MM.1S (cell line): ENCODE results near the gene GRIK3.
"Not testable (repeated sequence)": the region's sequence is repeated elsewhere in the genome, so short reads cannot be mapped to it uniquely, and the experiment has no call there.

Experiments
- DNase-seq: peaks from one replicate; pipeline ENCODE4 v3.0.0-alpha.2; 2015
- H2AFZ ChIP-seq: fragments of 300-600 bp; sonication (generic); 2 replicates; pipeline ENCODE4 v1.6.0; 2016; ENCODE audit warnings: antibody characterized with exemption, low read length
- H3F3A ChIP-seq: fragments of 300-600 bp; sonication (generic); 2 replicates; pipeline ENCODE4 v1.6.1; 2016; ENCODE audit warnings: mild to moderate bottlenecking, antibody characterized with exemption, low read length, moderate library complexity, mixed read lengths; ENCODE audit not compliant: insufficient read depth
- H3K27ac ChIP-seq: fragments of 300-600 bp; sonication (generic); 2 replicates; pipeline ENCODE4 v1.5.1; 2016; ENCODE audit warnings: mild to moderate bottlenecking, low read length
- H3K27me3 ChIP-seq: fragments of 300-600 bp; sonication (generic); replicated peaks from 2 replicates; pipeline ENCODE4 v1.6.0; 2016; ENCODE audit warnings: low read length; ENCODE audit not compliant: insufficient read depth
- H3K36me3 ChIP-seq: fragments of 300-600 bp; sonication (generic); replicated peaks from 2 replicates; pipeline ENCODE4 v1.6.1; 2016; ENCODE audit warnings: mild to moderate bottlenecking, low read length, mixed read lengths; ENCODE audit not compliant: insufficient read depth
- H3K4me1 ChIP-seq: fragments of 300-600 bp; sonication (generic); 2 replicates; pipeline ENCODE4 v1.6.1; 2016; ENCODE audit warnings: low read length, mixed read lengths
- H3K4me2 ChIP-seq: fragments of 300-600 bp; sonication (generic); 2 replicates; pipeline ENCODE4 v1.6.0; 2016; ENCODE audit warnings: low read depth, low read length
- H3K4me3 ChIP-seq: fragments of 300-600 bp; sonication (generic); 2 replicates; pipeline ENCODE4 v1.5.1; 2016; ENCODE audit warnings: low read length, mixed read lengths
- H3K79me2 ChIP-seq: fragments of 300-600 bp; sonication (generic); 2 replicates; pipeline ENCODE4 v1.6.1; 2016; ENCODE audit warnings: mixed run types, low read length, mixed read lengths
- H3K9ac ChIP-seq: fragments of 300-600 bp; sonication (generic); 2 replicates; pipeline ENCODE4 v1.6.1; 2016; ENCODE audit warnings: low read length, mixed read lengths
- H3K9me2 ChIP-seq: fragments of 300-600 bp; sonication (generic); replicated peaks from 2 replicates; pipeline ENCODE4 v1.6.1; 2016; ENCODE audit warnings: mild to moderate bottlenecking, low read length, mixed read lengths; ENCODE audit not compliant: insufficient read depth
- H3K9me3 ChIP-seq: fragments of 300-600 bp; sonication (generic); replicated peaks from 2 replicates; pipeline ENCODE4 v1.6.1; 2016; ENCODE audit warnings: mild to moderate bottlenecking, low read length, mixed read lengths; ENCODE audit not compliant: insufficient read depth
- H4K20me1 ChIP-seq: fragments of 300-600 bp; sonication (generic); 2 replicates; pipeline ENCODE4 v1.6.1; 2016; ENCODE audit warnings: mild to moderate bottlenecking, low read length, moderate library complexity, mixed read lengths; ENCODE audit not compliant: insufficient read depth
- CTCF ChIP-seq: fragments of 300-600 bp; sonication (generic); IDR thresholded peaks from 2 replicates; pipeline ENCODE4 v1.5.1; 2016; ENCODE audit warnings: antibody characterized with exemption, low read length, mixed read lengths
- EZH2 ChIP-seq: fragments of 300-600 bp; sonication (generic); optimal IDR thresholded peaks from 2 replicates; pipeline ENCODE3; 2017; ENCODE audit warnings: low read depth, mild to moderate bottlenecking, antibody characterized with exemption, low read length, mixed read lengths
- EZH2phosphoT487 ChIP-seq: fragments of 300-600 bp; sonication (generic); IDR thresholded peaks from 2 replicates; pipeline ENCODE4 v1.6.1; 2018; ENCODE audit warnings: antibody characterized with exemption, low read length

Gene GRIK3

GRCh38 chr1:36906555-36906954, 127.8 kb downstream of the GRIK3 start:
- Histone ChIP-seq H2AFZ (no peak overlapping the region), H3K4me1 (no peaks in the 10 kb centered on the region), H3K4me2 (no peak overlapping the region), H4K20me1 (no peaks in the 10 kb centered on the region), H3K9ac (no peak overlapping the region), H3F3A (no peaks in the 10 kb centered on the region), H3K36me3 (no peaks in the 10 kb centered on the region), H3K27me3 (peaks cover 89% of the 10 kb centered on the region), H3K79me2 (no peaks in the 10 kb centered on the region), H3K4me3 (no peak overlapping the region), H3K9me3 (no peaks in the 10 kb centered on the region), H3K9me2 (no peaks in the 10 kb centered on the region), H3K27ac (no peak overlapping the region)
- DNase-seq, result no peak
- TF ChIP-seq EZH2phosphoT487 (no peak), EZH2 (no peak), CTCF (no peak)

- no peak overlapping the region for H3K4me3 ChIP-seq
- TF ChIP-seq CTCF (no peak), EZH2phosphoT487 (no peak)
- no peaks in the 10 kb centered on the region for H3K4me1 ChIP-seq
- no peaks in the 10 kb centered on the region for H3K79me2 ChIP-seq
- no peaks in the 10 kb centered on the region for H3K9me3 ChIP-seq
- H3K27me3 ChIP-seq, result peaks cover 89% of the 10 kb centered on the region
- H3K9ac ChIP-seq, result no peak overlapping the region
- H3K27ac ChIP-seq, result no peak overlapping the region
- H3F3A ChIP-seq, result no peaks in the 10 kb centered on the region
- no peaks in the 10 kb centered on the region for H4K20me1 ChIP-seq
- H3K4me2 ChIP-seq, result no peak overlapping the region
- H3K36me3 ChIP-seq, result no peaks in the 10 kb centered on the region
- H2AFZ ChIP-seq, result no peak overlapping the region
- no peaks in the 10 kb centered on the region for H3K9me2 ChIP-seq
- no peak for DNase-seq
These were observed 128.4 kb downstream of the GRIK3 start for GRCh38 chr1:36905941-36906340.

- no peak for DNase-seq
- H2AFZ ChIP-seq, result no peak overlapping the region
- H3K9me3 ChIP-seq, result no peaks in the 10 kb centered on the region
- H3F3A ChIP-seq, result no peaks in the 10 kb centered on the region
- no peaks in the 10 kb centered on the region for H3K9me2 ChIP-seq
- TF ChIP-seq CTCF, result no peak
- TF ChIP-seq EZH2, result no peak
- no peak overlapping the region for H3K27ac ChIP-seq
- no peak overlapping the region for H3K4me2 ChIP-seq
- H3K4me3 ChIP-seq, result no peak overlapping the region
- H3K9ac ChIP-seq, result no peak overlapping the region
- H4K20me1 ChIP-seq, result no peaks in the 10 kb centered on the region
- no peaks in the 10 kb centered on the region for H3K36me3 ChIP-seq
- peaks cover 58% of the 10 kb centered on the region for H3K27me3 ChIP-seq
- H3K4me1 ChIP-seq, result no peaks in the 10 kb centered on the region
- H3K79me2 ChIP-seq, result no peaks in the 10 kb centered on the region
These were observed 134.2 kb downstream of the GRIK3 start for GRCh38 chr1:36900128-36900527.

- H3F3A ChIP-seq, H3K79me2 ChIP-seq, H2AFZ ChIP-seq, DNase-seq, H4K20me1 ChIP-seq, H3K9me3 ChIP-seq, H3K4me2 ChIP-seq, H3K4me3 ChIP-seq, H3K36me3 ChIP-seq, H3K9me2 ChIP-seq, H3K27ac ChIP-seq, H3K4me1 ChIP-seq, H3K9ac ChIP-seq: not testable (repeated sequence)
- H3K27me3 ChIP-seq, result peaks cover 57% of the 10 kb centered on the region
These were observed 136.5 kb downstream of the GRIK3 start for GRCh38 chr1:36897813-36898212.
